GM23338 (cell line): ENCODE data around the gene RAB5B.

ENCODE experiments used
- CTCF ChIP-seq, 2 experiments: fragments of 200-600 bp in 1 of 2; sonication (generic) in 1 of 2; conservative IDR thresholded peaks; 2 replicates each; pipeline versions ENCODE4 v1.5.1 to v1.6.1; 2016 to 2017; ENCODE audit warnings: antibody characterized with exemption in 2 of 2, low read depth in 2 of 2, mild to moderate bottlenecking in 2 of 2, moderate library complexity in 1 of 2
- NANOG ChIP-seq: IDR thresholded peaks from 2 replicates; pipeline ENCODE4 v1.6.1; 2016; ENCODE audit warnings: antibody characterized with exemption, borderline replicate concordance
- POLR2AphosphoS5 ChIP-seq: IDR thresholded peaks from 2 replicates; pipeline ENCODE4 v1.6.1; 2016; ENCODE audit warnings: antibody characterized with exemption, low read depth

- no peak for TF ChIP-seq NANOG
- TF ChIP-seq CTCF (conservative IDR thresholded peaks at IDR 0.05; ENCODE audit: low read depth in 2 of 2): no peak
- TF ChIP-seq POLR2AphosphoS5: no peak
Observed at GRCh38 chr12:55985341-55985740, 11.5 kb downstream of the RAB5B start.
